Prostate gland (tissue), 2 donors: ENCODE results near the gene DHX40. TPM values are rescaled to one million over a fixed set of nuclear protein-coding genes. Genes with fewer than 3 reads are reported as not detected.

Experiments
- small RNA-seq, 2 donors: library from RNA; depleted of rRNA; stranded (forward); fragments of <200 nt; gene quantifications; one replicate each; pipeline ENCODE3, GENCODE V24; 2016
- total RNA-seq, 2 donors: library from RNA; depleted of rRNA; stranded (reverse); fragments of >200 nt; gene quantifications; one replicate each; pipeline ENCODE4 v1.1.0, GENCODE V29; 2016

DHX40 gene
- total RNA-seq, 2 donors from 2014 or later, result 43.7 to 53.7 TPM

Small RNA genes lying within 50 kb of the gene (small RNA-seq; reads per million reads assigned to genes)
- 0.09 to 0.10 reads per million in 2 donors for gene RNU4-13P

Other genes starting within 250 kb of the DHX40 start
- 10 to 100 TPM; 12.8 to 40.3 TPM for gene YPEL2, start 234.0 kb upstream of the DHX40 start, total RNA-seq
- gene CLTC, start 54.3 kb downstream of the DHX40 start, total RNA-seq, result 100 to 1,000 TPM; 202 to 206 TPM
- 10 to 100 TPM; 29.1 to 38.3 TPM for gene PTRH2, start 141.8 kb downstream of the DHX40 start, total RNA-seq
- gene VMP1, start 142.0 kb downstream of the DHX40 start, total RNA-seq, result 100 to 1,000 TPM; 175 to 203 TPM